Endothelial cell (in vitro differentiated cells): Measurements from ENCODE around the gene POP4. TPM values are rescaled to one million over a fixed set of nuclear protein-coding genes. Genes with fewer than 3 reads are reported as not detected.

Source experiments
- DNase-seq: peaks from one replicate; pipeline ENCODE4 v3.0.0; 2021; ENCODE audit warnings: low spot score
- H3K27ac Mint-ChIP-seq: one replicate; pipeline ENCODE4 v1.8.0; 2021; ENCODE audit warnings: mixed read lengths, inconsistent platforms; ENCODE audit not compliant: unreplicated experiment
- H3K27me3 Mint-ChIP-seq: one replicate; pipeline ENCODE4 v1.8.0; 2021; ENCODE audit warnings: mild to moderate bottlenecking, moderate library complexity, mixed read lengths, inconsistent platforms; ENCODE audit not compliant: unreplicated experiment
- H3K36me3 Mint-ChIP-seq: one replicate; pipeline ENCODE4 v1.8.0; 2021; ENCODE audit warnings: mild to moderate bottlenecking, low read depth, mixed read lengths, inconsistent platforms; ENCODE audit not compliant: unreplicated experiment
- H3K4me1 Mint-ChIP-seq: one replicate; pipeline ENCODE4 v1.8.0; 2021; ENCODE audit warnings: mild to moderate bottlenecking, mixed read lengths, inconsistent platforms; ENCODE audit not compliant: unreplicated experiment
- H3K4me3 Mint-ChIP-seq: one replicate; pipeline ENCODE4 v1.8.0; 2021; ENCODE audit warnings: mild to moderate bottlenecking, mixed read lengths, inconsistent platforms; ENCODE audit not compliant: unreplicated experiment
- H3K9me3 Mint-ChIP-seq: one replicate; pipeline ENCODE4 v1.8.0; 2021; ENCODE audit warnings: mixed read lengths, inconsistent platforms; ENCODE audit not compliant: unreplicated experiment
- total RNA-seq: library from RNA; stranded (reverse); fragmentation: NEBNext Ultra II Directional; extraction: Animal tissue kit (Norgen Biotek cat#: 25700); gene quantifications from one replicate; pipeline ENCODE4 v1.2.1, GENCODE V29; 2021; ENCODE audit not compliant: unreplicated experiment
- TF ChIP-seq, protein P1 (sequence below): fragments of 200-600 bp; sonication (generic); IDR thresholded peaks from one replicate; pipeline ENCODE4 v1.5.0; 2021; ENCODE audit warnings: antibody characterized with exemption; ENCODE audit not compliant: unreplicated experiment

POP4 gene
- total RNA-seq, 1 donor from 2014 or later, result 48.8 TPM

GRCh38 chr19:29635963-29636362 lies 29.9 kb downstream of the POP4 start:
- H3K4me1 Mint-ChIP-seq, result no peaks in the 10 kb centered on the region
- no peak overlapping the region for H3K4me3 Mint-ChIP-seq
- H3K9me3 Mint-ChIP-seq, result no peaks in the 10 kb centered on the region
- no peak overlapping the region for H3K27ac Mint-ChIP-seq
- peaks cover 5% of the 10 kb centered on the region for H3K27me3 Mint-ChIP-seq
- H3K36me3 Mint-ChIP-seq, result no peaks in the 10 kb centered on the region
- TF ChIP-seq, protein P1, sequence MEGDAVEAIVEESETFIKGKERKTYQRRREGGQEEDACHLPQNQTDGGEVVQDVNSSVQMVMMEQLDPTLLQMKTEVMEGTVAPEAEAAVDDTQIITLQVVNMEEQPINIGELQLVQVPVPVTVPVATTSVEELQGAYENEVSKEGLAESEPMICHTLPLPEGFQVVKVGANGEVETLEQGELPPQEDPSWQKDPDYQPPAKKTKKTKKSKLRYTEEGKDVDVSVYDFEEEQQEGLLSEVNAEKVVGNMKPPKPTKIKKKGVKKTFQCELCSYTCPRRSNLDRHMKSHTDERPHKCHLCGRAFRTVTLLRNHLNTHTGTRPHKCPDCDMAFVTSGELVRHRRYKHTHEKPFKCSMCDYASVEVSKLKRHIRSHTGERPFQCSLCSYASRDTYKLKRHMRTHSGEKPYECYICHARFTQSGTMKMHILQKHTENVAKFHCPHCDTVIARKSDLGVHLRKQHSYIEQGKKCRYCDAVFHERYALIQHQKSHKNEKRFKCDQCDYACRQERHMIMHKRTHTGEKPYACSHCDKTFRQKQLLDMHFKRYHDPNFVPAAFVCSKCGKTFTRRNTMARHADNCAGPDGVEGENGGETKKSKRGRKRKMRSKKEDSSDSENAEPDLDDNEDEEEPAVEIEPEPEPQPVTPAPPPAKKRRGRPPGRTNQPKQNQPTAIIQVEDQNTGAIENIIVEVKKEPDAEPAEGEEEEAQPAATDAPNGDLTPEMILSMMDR, result no peak
- DNase-seq, result no peak

GRCh38 chr19:29636553-29637360 lies 30.7 kb downstream of the POP4 start:
- no peak overlapping the region for H3K4me3 Mint-ChIP-seq
- H3K9me3 Mint-ChIP-seq, result no peaks in the 10 kb centered on the region
- no peaks in the 10 kb centered on the region for H3K4me1 Mint-ChIP-seq
- no peak for DNase-seq
- no peaks in the 10 kb centered on the region for H3K36me3 Mint-ChIP-seq
- TF ChIP-seq, protein P1, result no peak
- peaks cover 5% of the 10 kb centered on the region for H3K27me3 Mint-ChIP-seq
- H3K27ac Mint-ChIP-seq, result no peak overlapping the region

DNA sequence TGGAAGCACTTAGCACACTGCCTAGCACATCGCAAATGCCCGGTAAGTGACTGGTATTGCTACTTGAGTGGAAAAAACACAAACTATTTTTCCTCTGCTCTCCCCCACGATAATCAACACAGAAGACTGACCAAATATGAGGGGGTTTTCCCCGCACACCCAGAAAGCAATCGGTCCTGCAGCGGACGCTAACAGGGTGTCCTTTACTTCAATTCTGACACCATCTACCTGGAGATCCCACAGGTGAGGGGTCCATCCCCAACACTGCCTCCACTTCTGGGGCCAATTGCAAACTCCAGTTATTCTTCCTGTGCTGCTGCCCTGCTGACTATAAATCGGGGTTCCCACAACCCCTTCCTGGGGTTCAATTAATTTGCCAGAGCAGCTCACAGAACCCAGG lies 33.0 kb downstream of the POP4 start:
- Mint-ChIP-seq H3K27me3 (peaks cover 5% of the 10 kb centered on the region), H3K4me3 (no peak overlapping the region), H3K36me3 (no peaks in the 10 kb centered on the region), H3K4me1 (no peaks in the 10 kb centered on the region), H3K27ac (no peak overlapping the region), H3K9me3 (no peaks in the 10 kb centered on the region)
- TF ChIP-seq, protein P1, result no peak
- no peak for DNase-seq

- Mint-ChIP-seq H3K36me3 (no peaks in the 10 kb centered on the region), H3K27ac (no peak overlapping the region), H3K4me1 (no peaks in the 10 kb centered on the region), H3K9me3 (no peaks in the 10 kb centered on the region), H3K4me3 (no peak overlapping the region), H3K27me3 (peaks cover 5% of the 10 kb centered on the region)
- DNase-seq, result no peak
- TF ChIP-seq, protein P1, result no peak
Measured at GRCh38 chr19:29640231-29640630, 34.1 kb downstream of the POP4 start.

DNA sequence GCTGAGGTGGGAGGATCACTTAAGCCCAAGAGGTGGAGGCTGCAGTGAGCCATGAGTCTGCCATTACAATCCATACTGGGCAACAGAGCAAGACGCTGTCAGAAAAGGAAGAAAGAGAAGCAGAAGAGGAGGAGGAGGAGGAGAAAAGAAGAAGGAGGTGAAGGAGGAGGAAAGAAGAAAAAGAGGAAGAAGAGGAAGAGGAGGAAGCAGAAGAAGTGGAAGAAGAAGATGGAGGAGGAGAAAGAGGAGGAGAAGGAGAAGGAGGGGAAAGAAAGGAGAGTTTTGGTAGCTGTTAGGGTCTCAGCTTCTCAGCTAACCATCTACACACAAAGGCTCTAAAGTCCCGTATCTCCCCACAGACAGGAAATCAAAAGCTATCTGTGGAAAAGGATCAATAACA lies 35.5 kb downstream of the POP4 start:
- Mint-ChIP-seq H3K27me3 (peaks cover 5% of the 10 kb centered on the region), H3K4me1 (no peaks in the 10 kb centered on the region), H3K36me3 (no peaks in the 10 kb centered on the region), H3K9me3 (no peaks in the 10 kb centered on the region), H3K27ac (no peak overlapping the region), H3K4me3 (no peak overlapping the region)
- TF ChIP-seq, protein P1, result no peak
- no peak for DNase-seq
